ENCODE data around the gene PPP1R10. TPM values are rescaled to one million over a fixed set of nuclear protein-coding genes. Genes with fewer than 3 reads are reported as not detected.

Gene PPP1R10
- total RNA-seq, 1 donor from 2014 or later = 68.8 TPM

DNA sequence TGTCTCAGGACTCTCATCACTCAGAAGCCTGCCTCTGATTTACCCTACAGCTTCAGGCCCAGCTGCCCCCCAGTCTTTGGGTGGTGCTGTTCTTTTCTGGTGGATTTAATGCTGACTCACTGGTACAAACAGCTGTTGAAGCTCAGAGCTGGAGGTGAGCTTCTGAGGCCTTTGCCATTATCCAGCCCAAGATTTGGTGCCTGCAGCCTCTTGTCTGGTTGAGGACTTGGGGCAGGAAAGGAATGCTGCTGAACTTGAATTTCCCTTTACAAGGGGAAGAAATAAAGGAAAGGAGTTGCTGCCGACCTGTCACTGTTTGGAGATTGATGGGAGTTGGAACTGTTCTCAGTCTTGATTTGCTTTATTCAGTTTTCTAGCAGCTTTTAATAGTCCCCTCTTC, 26.0 kb downstream of the PPP1R10 start:
- Histone ChIP-seq H3K9me3 (no peaks in the 10 kb centered on the region), H3K27me3 (ENCODE audit: low read depth) (no peaks in the 10 kb centered on the region), H3K4me1 (peaks cover 10% of the 10 kb centered on the region), H3K4me3 (no peak overlapping the region), H3K36me3 (peaks cover 95% of the 10 kb centered on the region), H3K27ac (peak overlapping the region; percentile 56)
- DNase-seq = no peak
- no peak for TF ChIP-seq CTCF (IDR thresholded peaks at IDR 0.05)
- peak; percentile 85 to 87 for ATAC-seq
- intact Hi-C loops (cut with DNase I) = no loop called here

- DNase-seq = no peak
- H3K4me3 ChIP-seq = no peak overlapping the region
- TF ChIP-seq CTCF (IDR thresholded peaks at IDR 0.05) = no peak
- H3K4me1 ChIP-seq = peaks cover 10% of the 10 kb centered on the region
- peaks cover 100% of the 10 kb centered on the region for H3K36me3 ChIP-seq
- intact Hi-C loops (cut with DNase I) = no loop called here
- H3K27ac ChIP-seq = peak overlapping the region; percentile 56
- H3K9me3 ChIP-seq = no peaks in the 10 kb centered on the region
- H3K27me3 ChIP-seq (ENCODE audit: low read depth) = no peaks in the 10 kb centered on the region
- ATAC-seq = peak in 1 of 2 donors; percentile 8
These were observed 26.5 kb downstream of the PPP1R10 start for GRCh38 chr6:30590509-30590908.

DNA sequence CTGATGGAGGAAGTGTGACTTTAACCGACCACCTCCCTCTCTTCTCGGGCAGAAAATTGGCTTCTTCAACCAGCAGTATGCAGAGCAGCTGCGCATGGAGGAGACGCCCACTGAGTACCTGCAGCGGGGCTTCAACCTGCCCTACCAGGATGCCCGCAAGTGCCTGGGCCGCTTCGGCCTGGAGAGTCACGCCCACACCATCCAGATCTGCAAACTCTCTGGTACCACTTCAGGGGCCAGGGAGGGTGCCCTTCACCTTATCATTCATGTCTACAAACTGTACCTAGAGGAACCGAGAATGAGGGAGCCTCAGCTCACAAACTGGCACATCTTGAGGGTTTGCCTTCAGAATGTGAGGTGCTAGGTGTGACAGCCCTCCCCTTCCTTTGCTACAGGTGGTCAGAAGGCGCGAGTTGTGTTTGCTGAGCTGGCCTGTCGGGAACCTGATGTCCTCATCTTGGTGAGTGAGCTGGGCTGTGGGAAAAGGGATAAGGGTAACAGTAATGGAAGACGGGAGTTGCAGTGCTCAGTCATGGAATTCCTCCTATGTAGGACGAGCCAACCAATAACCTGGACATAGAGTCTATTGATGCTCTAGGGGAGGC, 27.2 kb downstream of the PPP1R10 start:
- TF ChIP-seq CTCF (IDR thresholded peaks at IDR 0.05) = no peak
- intact Hi-C loops (cut with DNase I) = no loop called here

DNA sequence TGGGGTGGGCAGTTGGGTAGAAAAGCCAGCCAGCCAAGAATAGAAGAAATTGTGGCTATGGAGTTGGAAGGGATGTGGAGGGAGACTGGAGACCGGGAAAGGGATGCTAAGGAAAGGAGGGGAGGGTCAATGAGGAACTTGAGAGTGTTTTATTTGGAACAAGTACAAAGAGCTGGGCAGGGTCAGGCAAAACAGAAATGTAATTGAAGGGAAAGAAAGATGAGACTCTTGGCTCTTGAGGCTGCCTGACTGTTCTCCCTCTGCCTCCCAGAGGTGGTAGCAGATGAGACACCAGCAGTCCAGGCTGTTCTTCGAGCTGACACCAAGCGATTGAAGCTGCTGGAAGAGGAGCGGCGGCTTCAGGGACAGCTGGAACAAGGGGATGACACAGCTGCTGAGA, 33.1 kb downstream of the PPP1R10 start:
- Histone ChIP-seq H3K4me1 (no peaks in the 10 kb centered on the region), H3K36me3 (peaks cover 100% of the 10 kb centered on the region), H3K9me3 (no peaks in the 10 kb centered on the region), H3K27ac (no peak overlapping the region), H3K4me3 (no peak overlapping the region), H3K27me3 (ENCODE audit: low read depth) (no peaks in the 10 kb centered on the region)
- intact Hi-C loops (cut with DNase I) = no loop called here
- DNase-seq (no peak), ATAC-seq (no peak)
- TF ChIP-seq CTCF (IDR thresholded peaks at IDR 0.05) = no peak

More for the DNA sequence above, 27.2 kb downstream of the PPP1R10 start:
- DNase-seq (no peak), ATAC-seq (peak in 1 of 2 donors; percentile 35)
- no peak overlapping the region for H3K27ac ChIP-seq
- peaks cover 10% of the 10 kb centered on the region for H3K4me1 ChIP-seq
- H3K36me3 ChIP-seq = peaks cover 100% of the 10 kb centered on the region
- H3K27me3 ChIP-seq (ENCODE audit: low read depth) = no peaks in the 10 kb centered on the region
- H3K4me3 ChIP-seq = no peak overlapping the region
- H3K9me3 ChIP-seq = no peaks in the 10 kb centered on the region

GRCh38 chr6:30578051-30578450, 39.0 kb downstream of the PPP1R10 start:
- ATAC-seq (no peak), DNase-seq (no peak)
- H3K27me3 ChIP-seq (ENCODE audit: low read depth) = no peaks in the 10 kb centered on the region
- peaks cover 14% of the 10 kb centered on the region for H3K4me1 ChIP-seq
- no peak for TF ChIP-seq CTCF (IDR thresholded peaks at IDR 0.05)
- H3K27ac ChIP-seq = no peak overlapping the region
- intact Hi-C loops (cut with DNase I) = no loop called here
- no peaks in the 10 kb centered on the region for H3K9me3 ChIP-seq
- no peak overlapping the region for H3K4me3 ChIP-seq
- H3K36me3 ChIP-seq = peaks cover 69% of the 10 kb centered on the region
